Measurements from ENCODE around the gene VPS41.

The VPS41 gene

DNA sequence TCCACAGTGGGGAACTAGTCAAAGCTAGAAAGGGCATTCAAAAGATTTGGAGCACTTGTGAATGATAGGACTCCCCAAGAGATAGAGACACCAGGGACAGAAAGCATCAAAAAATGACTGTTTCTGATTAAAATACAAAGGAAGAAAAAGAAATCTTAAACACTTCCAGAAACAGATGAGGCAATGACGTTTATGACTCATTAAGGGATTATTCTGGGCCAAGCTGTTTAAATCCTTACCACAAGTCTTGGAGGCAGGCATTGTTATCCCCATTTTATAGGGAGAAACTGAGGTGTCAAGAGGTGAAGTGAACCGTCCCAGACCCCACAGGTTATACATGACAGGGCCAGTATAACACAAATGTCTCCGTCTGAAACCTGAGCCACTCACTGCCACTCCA, 209.5 kb downstream of the VPS41 start:
- no peak for DNase-seq (ENCODE audit: low read depth, low spot score)
- H3K4me3 ChIP-seq (ENCODE audit: low read length): no peak overlapping the region

DNA sequence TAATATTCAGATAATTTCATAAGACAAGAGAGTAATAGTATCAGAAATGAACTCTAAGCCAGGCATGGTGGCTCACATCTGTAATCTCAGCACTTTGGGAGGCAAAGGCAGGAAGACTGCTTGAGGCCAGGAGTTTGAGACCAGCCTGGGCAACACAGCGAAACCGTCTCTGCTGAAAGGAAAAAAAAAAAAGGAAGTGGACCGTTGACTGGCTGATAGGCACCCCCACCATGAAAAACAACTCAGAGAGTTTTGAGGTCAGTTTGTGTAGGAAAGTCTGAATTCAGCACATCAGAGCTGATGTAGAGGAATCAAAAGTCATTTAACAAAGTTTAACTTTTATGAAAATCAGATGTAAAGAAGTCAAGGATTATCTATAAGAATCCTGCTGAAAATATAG, 214.7 kb downstream of the VPS41 start:
- DNase-seq (ENCODE audit: low read depth, low spot score): no peak
- H3K4me3 ChIP-seq (ENCODE audit: low read length): no peak overlapping the region

DNA sequence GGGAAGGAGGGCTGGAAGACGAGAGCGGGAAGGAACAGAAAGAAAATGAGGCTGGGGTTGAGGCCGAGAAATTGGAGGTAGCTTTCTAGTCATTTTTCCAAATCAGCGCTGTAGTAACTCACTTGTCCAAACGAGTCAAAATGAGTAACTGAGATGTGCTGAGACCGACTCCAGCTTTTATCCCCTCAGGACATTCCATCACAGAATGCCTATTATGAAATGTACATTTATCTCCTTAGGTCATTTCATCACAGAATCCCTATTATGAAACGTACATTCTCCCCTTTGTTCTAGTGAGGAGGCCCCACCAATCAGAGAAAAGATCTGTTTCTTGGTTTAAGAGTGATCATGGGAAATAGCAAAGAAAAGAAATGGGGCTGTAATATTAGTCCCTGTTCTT, 222.1 kb downstream of the VPS41 start:
- DNase-seq (ENCODE audit: low read depth, low spot score): no peak
- H3K4me3 ChIP-seq (ENCODE audit: low read length): no peak overlapping the region

DNA sequence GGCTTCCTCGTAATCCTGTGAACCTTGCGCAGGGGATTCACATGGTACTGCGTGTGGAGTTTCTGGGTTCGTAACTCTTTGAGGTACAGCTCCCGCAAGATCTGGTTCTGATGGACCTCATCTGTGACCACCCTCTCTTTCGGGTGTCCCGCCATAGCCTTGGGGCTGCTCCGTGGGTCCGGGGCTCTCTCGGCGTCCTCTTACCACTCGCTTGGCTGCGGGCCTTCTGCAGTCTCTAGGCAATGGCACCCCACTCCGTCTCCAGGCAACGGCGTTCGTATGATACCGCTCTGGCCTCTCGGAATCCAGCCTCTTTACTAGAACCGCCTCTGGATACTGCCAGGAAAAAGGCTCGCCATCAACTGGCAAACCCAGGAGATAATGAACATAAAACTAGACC, 223.1 kb downstream of the VPS41 start:
- no peak for DNase-seq (ENCODE audit: low read depth, low spot score)
- no peak overlapping the region for H3K4me3 ChIP-seq (ENCODE audit: low read length)

DNA sequence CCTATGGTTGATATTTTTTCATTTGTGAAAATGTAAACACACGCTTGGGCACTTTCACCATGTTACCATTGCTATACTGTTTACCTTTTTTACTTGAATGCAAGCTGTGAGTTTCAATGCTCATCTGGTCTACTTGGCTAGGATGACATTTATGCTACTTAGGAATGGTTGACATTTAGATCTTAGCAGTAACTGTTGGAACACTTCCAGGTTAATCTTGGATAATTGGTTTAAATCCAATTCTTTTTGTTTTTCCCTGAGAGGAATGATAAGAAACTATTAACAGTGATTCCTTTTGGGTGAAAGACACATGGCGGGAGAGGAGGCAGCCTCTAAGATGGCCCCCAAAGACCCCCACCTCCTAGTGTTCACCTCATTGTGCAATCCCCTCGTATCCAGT, 226.4 kb downstream of the VPS41 start:
- H3K4me3 ChIP-seq (ENCODE audit: low read length): no peak overlapping the region
- no peak for DNase-seq (ENCODE audit: low read depth, low spot score)

DNA sequence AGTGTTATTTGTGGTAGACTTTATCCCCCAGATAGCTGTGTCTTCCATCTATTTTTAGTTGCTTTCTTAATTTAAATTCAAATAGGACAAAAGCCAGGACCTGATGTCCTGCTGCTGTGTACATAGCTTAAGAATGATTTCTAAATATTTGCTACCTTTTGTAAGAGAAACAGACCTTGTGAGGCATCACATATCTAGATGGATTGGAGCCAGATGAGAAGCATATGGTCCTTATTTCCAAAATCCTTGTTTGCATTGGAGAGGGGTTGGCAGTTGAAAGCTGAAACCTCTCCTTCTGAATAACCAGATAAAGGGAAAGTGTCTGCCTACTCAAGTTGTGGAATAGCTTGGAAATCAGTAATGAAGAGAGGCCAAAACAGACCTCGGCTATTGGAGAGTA, 227.1 kb downstream of the VPS41 start:
- no peak for DNase-seq (ENCODE audit: low read depth, low spot score)
- H3K4me3 ChIP-seq (ENCODE audit: low read length): no peak overlapping the region

DNA sequence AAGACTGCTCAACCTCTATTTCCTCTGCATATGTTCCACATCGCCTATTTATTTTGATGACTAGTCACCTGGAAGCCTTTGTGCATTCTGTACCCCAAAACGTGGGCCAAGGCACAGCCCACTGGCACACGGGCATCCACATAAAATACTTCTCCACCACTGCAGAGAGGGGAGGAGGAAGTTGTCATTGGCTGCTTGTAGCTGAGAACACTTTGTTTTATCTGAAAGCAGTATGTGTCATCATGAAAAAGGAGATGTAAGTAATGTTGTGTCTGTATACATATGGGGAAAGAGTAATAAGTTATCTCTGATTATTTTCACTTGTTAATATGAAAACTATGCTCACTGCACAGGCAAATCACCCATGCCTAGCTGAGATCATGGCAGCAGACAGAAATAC, 229.6 kb downstream of the VPS41 start:
- no peak overlapping the region for H3K4me3 ChIP-seq (ENCODE audit: low read length)
- DNase-seq (ENCODE audit: low read depth, low spot score): no peak

DNA sequence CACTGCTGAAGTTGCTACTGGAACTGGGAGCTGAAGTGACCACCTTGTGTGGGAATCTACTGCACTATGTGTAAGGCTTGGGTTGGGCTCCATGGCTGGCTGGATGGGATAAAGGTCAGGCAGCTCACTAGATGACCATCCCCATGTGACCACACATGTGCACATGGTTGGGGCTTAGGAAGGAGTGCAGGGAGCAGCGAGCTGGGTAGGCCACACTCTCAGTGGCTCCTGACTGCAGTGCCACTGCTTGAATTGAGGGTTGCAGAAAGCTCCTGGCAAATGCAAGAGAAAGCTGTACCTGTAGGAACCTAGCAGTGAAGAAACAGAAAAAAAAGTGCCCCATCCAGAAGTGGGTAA, 230.3 kb downstream of the VPS41 start:
- DNase-seq (ENCODE audit: low read depth, low spot score): no peak
- H3K4me3 ChIP-seq (ENCODE audit: low read length): no peak overlapping the region

DNA sequence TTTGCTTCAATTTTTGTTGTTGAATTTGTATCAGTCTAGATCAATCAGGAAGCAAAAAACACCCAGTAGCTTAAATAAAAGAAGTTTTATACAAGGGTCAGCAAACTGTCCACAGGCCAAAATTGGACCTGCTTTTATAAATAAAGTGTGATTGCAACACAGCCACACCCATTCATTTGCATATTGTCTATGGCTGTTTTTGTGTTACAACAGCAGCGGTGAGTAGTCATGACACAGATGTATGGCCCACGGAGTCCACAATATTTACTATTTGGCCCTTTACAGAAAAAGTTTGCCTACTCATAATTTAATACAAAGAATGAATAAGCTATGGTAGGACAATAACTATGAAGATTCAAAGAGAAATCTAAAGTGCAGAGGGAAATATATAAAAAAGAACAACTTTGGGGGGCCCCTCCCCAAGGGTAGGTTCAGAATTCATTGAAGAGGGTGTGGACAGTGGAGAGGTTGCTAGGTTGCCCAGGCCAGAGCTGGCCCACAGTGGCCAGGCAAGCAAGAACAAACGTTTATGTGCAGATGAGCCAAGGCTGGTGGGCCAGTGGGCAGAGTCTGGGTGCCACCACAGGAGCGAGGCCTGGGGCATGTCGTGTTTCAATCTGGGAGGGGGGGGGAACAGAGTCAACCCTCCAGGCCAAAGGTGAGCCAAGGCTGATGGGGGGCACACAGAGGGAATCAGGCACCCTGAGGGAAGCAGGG, 230.9 kb downstream of the VPS41 start:
- no peak for DNase-seq (ENCODE audit: low read depth, low spot score)

DNA sequence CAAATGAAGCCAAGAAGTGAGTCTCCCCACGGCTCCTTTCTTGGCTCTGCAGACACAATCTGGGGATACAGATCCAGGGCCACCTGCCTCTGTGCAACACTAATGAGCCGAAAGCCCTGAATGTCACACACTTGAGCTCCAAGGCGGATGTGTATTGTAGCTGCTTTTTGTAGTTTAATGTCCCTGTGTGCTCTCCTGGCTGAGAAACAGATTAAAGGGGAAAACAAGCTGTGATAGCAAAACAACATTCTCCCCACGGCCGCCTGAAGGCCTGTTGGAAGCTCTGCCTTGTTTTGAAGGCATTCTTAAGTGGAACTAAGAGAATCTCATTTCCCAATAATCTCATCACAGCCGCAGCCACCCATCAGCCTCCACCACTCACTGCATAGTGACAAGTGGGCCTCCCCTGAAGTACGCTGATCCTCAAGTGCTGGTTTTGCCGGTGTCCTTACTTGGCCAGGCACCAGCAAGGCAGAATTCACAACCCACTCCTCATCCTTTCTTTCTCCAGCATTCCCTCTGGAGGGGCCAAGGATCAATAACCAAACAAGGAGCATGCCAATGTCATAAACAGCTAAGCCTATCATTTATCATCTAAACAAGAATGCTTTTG, 233.4 kb downstream of the VPS41 start:
- H3K4me3 ChIP-seq (ENCODE audit: low read length): no peak overlapping the region
- no peak for DNase-seq (ENCODE audit: low read depth, low spot score)

More for the DNA sequence above, 230.9 kb downstream of the VPS41 start:
- H3K4me3 ChIP-seq (ENCODE audit: low read length): no peak overlapping the region

DNA sequence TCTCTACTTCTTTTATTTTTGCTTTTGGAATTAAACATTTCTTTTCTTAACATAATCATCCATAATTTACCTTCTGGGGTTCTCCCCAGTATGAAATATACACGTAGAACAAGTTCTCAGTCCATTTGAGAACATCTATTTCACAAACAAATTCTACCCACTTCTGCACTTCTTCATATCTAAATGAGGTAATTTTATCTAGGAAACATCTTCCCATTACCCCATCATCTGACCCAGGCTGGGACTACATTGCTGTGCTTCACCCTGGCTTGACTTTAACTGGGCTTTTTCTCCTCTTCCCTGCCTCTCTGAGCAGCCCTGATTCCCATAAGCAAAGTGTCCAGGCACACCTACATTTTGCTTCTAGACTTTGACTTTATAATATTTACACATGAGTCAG, 234.5 kb downstream of the VPS41 start:
- no peak overlapping the region for H3K4me3 ChIP-seq (ENCODE audit: low read length)
- DNase-seq (ENCODE audit: low read depth, low spot score): no peak

DNA sequence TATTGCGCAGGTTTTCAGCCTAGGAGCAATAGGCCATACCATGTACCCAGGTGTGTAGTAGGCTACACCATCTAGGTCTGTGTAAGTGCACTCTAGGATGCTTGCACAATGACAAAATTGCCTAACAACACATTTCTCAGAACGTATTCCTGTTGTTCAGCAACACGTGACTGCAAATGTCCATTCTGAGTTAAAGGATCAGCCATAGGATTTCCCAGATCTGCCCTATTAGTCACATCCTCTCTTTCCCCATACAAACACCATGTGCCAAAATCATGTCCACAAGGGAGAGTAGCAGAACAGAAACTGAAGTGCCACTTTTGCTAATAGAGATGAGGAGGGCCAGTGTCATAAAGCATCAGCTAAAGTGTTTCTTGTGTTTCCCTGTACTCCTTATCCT, 235.2 kb downstream of the VPS41 start:
- H3K4me3 ChIP-seq (ENCODE audit: low read length): no peak overlapping the region
- DNase-seq (ENCODE audit: low read depth, low spot score): no peak
